HG03439 (cell line): ENCODE results near the gene GOT1.

Source experiments
- ATAC-seq: cut with Tn5 transposase; IDR thresholded peaks from one replicate; pipeline ENCODE4 v1.9.1; 2021; ENCODE audit warnings: mild to moderate bottlenecking, moderate library complexity; ENCODE audit not compliant: unreplicated experiment

GOT1 gene

DNA sequence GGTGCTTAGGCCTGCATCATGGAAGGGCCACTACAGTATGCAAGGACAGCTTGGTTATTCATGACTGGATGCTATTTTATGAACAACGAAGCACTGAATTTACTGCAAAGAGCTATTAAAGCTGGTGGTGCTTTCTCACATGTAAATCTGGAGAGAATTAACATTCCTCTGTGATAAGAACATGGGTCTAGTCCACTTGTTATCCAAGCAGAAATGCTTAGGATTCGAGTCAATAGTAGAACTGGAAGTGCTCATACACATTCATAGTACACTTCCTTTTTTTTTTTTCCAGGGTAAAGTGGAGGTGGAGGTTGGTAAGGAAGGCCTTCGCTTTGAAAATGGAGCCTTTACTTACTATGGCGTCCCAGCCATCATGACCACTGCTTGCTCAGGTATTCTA lies 66.3 kb downstream of the GOT1 start:
- ATAC-seq: no peak

DNA sequence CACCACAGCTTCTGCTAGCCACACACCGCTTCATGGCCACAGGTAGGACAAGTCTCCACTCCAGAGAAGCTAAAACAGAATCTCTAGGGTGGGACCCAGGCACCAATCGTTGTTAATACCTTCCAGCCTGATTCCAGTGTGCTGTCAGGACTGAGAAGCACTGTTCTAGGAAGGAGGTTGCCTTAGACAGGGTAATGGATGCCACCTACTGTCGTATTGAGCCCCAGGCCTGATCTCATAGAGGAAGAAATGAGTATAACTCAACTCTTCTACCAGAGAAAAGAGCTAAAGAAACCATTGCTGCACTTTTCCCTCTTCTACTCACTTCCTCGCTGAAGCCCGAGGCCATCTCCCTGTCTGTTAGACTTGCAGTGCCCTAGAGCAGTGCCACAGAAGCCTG lies 69.5 kb downstream of the GOT1 start:
- no peak for ATAC-seq

GRCh38 chr10:99358101-99358500 lies 72.3 kb downstream of the GOT1 start:
- ATAC-seq: no peak

- no peak for ATAC-seq
Measured at GRCh38 chr10:99357691-99358090, 72.7 kb downstream of the GOT1 start.

- ATAC-seq: no peak
Measured at GRCh38 chr10:99353182-99353581, 77.2 kb downstream of the GOT1 start.

DNA sequence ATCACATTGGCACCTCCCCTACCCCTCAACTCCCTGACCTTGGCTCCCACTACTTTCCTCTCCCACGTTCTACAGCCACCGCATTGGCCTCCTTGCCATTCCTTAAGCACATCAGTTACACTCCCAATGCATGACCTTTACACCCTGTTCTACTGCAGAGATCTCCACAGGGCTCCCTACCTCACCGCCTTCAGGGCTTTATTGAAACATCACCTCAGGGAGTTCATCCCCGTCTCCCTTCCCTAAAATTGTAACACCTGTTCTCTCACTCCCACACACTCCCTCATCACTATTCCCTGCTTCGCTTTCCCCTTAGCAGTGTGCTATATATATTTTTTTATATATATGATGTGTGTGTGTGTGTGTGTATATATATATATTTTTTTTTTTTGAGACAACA lies 82.8 kb downstream of the GOT1 start:
- no peak for ATAC-seq
